ENCODE measurements around the gene C1QTNF1.
A peak's percentile ranks its signal among the peaks of the same experiment; 100 is the strongest.

C1QTNF1 gene

DNA sequence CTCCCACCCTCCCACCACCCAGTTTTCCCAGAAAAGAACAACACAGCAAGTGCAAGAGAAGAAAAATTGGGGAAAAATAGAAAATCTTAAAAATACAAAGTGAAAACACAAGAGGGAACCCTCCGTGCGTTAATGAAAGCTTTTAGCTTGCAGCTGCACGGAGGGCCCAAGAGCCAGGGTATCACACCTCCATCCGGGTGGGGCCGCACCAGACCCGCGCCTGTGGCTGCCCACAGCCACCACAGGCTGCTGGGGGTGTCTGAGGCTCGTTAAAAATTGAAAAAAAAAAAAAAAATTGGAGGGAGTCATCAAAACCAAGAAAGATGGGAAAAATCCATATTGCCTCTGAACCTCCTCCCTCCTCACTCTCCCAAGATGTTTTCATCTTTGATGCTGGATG is 69.3 kb downstream of the C1QTNF1 start:
- DNase-seq (ENCODE audit: low spot score) = no peak

DNA sequence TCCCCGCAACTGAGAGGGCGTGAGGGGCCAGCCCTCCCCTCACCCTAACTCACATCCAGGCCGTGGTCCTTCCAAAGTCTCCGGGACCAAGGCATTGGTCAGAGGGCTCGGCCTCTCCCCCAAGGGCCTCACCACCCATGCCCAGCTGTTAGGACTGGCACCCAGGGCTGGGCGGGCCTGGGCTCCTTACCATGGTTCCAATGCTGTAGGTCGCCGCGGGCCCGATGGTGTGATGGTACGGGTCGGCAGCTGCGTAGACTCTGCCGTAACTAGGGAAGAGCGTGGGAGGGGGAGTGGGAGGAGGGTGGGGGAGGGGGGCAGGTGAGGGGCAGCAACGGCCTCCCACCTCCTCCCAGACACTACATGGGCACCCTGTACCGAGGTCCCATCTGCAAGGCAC is 70.3 kb downstream of the C1QTNF1 start:
- DNase-seq (ENCODE audit: low spot score) = no peak

DNA sequence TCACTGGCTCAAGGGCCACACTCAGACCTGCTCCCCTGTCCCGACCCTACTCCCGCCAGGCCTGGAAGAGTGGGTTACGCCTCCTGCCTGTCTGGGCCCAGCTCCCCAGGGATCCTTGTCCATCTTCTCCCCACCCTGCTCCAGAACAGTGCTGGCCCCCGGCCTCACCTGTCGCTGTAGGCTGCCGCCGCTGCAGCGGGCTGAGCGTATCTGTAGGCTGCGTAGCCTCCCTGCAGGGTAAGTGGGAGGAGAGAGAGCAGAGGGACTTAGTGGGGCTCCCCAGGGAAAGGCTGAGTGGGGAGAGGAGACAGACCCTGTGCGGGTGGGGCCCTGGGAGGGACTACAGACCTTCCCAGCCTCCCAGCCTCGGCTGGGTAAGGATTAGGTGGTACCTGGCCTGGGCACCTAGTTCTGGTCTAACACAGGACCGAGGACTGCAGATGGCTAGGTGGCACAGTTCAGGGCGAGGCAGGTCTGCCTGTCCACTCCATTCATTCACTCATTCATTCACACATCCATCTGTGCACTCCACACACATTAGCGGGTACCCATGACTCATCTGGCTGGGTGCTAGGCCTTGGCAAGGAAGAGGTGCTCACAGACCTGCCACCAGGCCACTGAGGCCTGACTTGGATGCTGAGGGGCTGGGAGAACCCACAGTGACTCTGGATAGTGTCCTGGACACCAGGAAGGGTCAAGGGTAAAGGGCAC is 71.5 kb downstream of the C1QTNF1 start:
- no peak for DNase-seq (ENCODE audit: low spot score)

- DNase-seq (ENCODE audit: low spot score) = no peak
Measured at GRCh38 chr17:79096477-79096876, 72.5 kb downstream of the C1QTNF1 start.

DNA sequence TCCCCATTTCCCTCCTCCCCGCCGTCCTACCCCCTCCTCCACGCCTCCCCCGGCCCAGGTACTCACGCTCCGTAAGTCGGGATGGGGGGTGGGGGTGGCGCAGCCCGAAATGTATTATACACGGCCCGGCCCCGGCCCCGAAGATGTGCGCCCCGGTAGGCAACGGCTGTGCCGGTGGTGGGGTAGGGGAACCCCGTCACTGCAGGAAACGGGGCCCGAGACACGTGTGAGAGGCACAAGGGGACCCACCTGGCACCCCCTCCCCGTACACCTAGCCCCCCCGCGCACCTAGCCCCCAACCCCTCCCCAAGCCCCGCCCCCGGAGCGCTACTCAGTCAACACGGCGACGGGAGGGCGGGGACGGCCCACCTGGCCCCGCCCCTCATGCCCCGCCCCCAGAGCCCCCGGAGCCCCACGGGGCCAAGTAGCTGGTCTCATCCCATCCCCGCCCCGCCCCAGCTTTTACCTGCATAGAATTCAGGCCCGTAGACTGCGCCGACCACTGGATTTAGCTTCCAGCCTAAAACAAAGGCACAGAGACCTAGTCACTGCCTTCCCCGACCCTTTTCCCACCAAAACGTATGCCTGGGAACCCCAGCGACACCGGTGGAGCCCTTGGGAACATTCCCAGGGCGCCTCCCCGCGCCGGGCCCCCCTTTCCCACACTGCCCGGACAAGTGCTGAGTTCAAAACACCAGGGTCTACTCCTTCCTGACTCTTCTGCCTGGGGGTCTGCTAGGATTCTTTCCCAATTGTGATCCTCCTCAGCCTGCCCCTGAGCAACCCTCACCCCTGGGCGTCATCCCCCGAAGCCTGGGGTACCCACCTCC is 73.5 kb downstream of the C1QTNF1 start:
- DNase-seq (ENCODE audit: low spot score) = peak; percentile 29

GRCh38 chr17:79098282-79098867 is 74.4 kb downstream of the C1QTNF1 start:
- no peak for DNase-seq (ENCODE audit: low spot score)
